Measurements from ENCODE around the gene LAMA3.

The LAMA3 gene

GRCh38 chr18:23879966-23880565 lies 190.8 kb downstream of the LAMA3 start:
- DNase-seq (ENCODE audit: low read depth), result no peak
- in situ Hi-C loops (cut with HindIII; ENCODE audit: low sequenced_read_pairs), result no loop called here
- no peak for TF ChIP-seq CTCF (IDR thresholded peaks at IDR 0.05; ENCODE audit: low read depth, low read length, missing control alignments)
- H3K4me3 ChIP-seq (ENCODE audit: low read depth, low read length), result no peak overlapping the region

- no peak for TF ChIP-seq CTCF (IDR thresholded peaks at IDR 0.05; ENCODE audit: low read depth, low read length, missing control alignments)
- DNase-seq (ENCODE audit: low read depth), result no peak
- in situ Hi-C loops (cut with HindIII; ENCODE audit: low sequenced_read_pairs), result no loop called here
- no peak overlapping the region for H3K4me3 ChIP-seq (ENCODE audit: low read depth, low read length)
These were observed 191.8 kb downstream of the LAMA3 start for GRCh38 chr18:23880931-23881617.

GRCh38 chr18:23881778-23882177 lies 192.5 kb downstream of the LAMA3 start:
- TF ChIP-seq CTCF (IDR thresholded peaks at IDR 0.05; ENCODE audit: low read depth, low read length, missing control alignments), result no peak
- DNase-seq (ENCODE audit: low read depth), result no peak
- in situ Hi-C loops (cut with HindIII; ENCODE audit: low sequenced_read_pairs), result no loop called here
- H3K4me3 ChIP-seq (ENCODE audit: low read depth, low read length), result no peak overlapping the region

- H3K4me3 ChIP-seq (ENCODE audit: low read depth, low read length), result no peak overlapping the region
- in situ Hi-C loops (cut with HindIII; ENCODE audit: low sequenced_read_pairs), result no loop called here
- TF ChIP-seq CTCF (IDR thresholded peaks at IDR 0.05; ENCODE audit: low read depth, low read length, missing control alignments), result no peak
- no peak for DNase-seq (ENCODE audit: low read depth)
These were observed 193.5 kb downstream of the LAMA3 start for GRCh38 chr18:23882616-23883276.

- no peak for DNase-seq (ENCODE audit: low read depth)
- in situ Hi-C loops (cut with HindIII; ENCODE audit: low sequenced_read_pairs), result no loop called here
- no peak for TF ChIP-seq CTCF (IDR thresholded peaks at IDR 0.05; ENCODE audit: low read depth, low read length, missing control alignments)
- no peak overlapping the region for H3K4me3 ChIP-seq (ENCODE audit: low read depth, low read length)
These were observed 194.1 kb downstream of the LAMA3 start for GRCh38 chr18:23883277-23883790.

- H3K4me3 ChIP-seq (ENCODE audit: low read depth, low read length), result no peak overlapping the region
- no peak for DNase-seq (ENCODE audit: low read depth)
- in situ Hi-C loops (cut with HindIII; ENCODE audit: low sequenced_read_pairs), result no loop called here
- no peak for TF ChIP-seq CTCF (IDR thresholded peaks at IDR 0.05; ENCODE audit: low read depth, low read length, missing control alignments)
These were observed 195.6 kb downstream of the LAMA3 start for GRCh38 chr18:23884681-23885375.
